ENCODE data around the gene CHD5.

CHD5 gene

DNA sequence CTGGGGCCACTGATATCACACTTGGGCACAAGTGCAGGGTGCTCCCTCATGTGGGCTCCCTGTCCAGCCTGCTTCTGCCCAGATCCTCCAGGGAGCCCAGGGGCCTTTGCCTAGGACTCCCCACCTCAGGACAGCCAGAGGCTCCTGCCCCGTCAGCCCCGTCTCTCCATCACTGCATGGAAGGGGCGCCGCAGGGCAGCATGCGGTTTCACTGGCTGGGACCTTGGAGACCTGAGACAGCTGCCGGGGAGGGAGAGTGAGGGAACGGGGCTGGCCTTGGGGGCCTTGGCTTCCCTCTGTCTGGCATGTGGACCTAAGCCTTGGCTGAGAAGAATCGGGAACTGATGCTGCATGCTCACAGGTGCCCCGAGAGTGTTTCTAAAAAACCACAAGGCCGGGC lies 87.9 kb downstream of the CHD5 start:
- H3K27me3 ChIP-seq (replicated peaks), result peaks cover 2% of the 10 kb centered on the region
- H3K4me3 ChIP-seq (ENCODE audit: low read depth, low read length), result no peak overlapping the region
- TF ChIP-seq, protein P1, sequence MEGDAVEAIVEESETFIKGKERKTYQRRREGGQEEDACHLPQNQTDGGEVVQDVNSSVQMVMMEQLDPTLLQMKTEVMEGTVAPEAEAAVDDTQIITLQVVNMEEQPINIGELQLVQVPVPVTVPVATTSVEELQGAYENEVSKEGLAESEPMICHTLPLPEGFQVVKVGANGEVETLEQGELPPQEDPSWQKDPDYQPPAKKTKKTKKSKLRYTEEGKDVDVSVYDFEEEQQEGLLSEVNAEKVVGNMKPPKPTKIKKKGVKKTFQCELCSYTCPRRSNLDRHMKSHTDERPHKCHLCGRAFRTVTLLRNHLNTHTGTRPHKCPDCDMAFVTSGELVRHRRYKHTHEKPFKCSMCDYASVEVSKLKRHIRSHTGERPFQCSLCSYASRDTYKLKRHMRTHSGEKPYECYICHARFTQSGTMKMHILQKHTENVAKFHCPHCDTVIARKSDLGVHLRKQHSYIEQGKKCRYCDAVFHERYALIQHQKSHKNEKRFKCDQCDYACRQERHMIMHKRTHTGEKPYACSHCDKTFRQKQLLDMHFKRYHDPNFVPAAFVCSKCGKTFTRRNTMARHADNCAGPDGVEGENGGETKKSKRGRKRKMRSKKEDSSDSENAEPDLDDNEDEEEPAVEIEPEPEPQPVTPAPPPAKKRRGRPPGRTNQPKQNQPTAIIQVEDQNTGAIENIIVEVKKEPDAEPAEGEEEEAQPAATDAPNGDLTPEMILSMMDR (IDR thresholded peaks at IDR 0.05; ENCODE audit: low read depth, low read length, missing control alignments), result no peak
- DNase-seq, result no peak
- H3K27ac ChIP-seq, result no peak overlapping the region
- H3K36me3 ChIP-seq (replicated peaks), result no peaks in the 10 kb centered on the region
- in situ Hi-C loops (cut with HindIII; ENCODE audit: low pct_ligation_motif_present, low sequenced_read_pairs), result no loop called here

DNA sequence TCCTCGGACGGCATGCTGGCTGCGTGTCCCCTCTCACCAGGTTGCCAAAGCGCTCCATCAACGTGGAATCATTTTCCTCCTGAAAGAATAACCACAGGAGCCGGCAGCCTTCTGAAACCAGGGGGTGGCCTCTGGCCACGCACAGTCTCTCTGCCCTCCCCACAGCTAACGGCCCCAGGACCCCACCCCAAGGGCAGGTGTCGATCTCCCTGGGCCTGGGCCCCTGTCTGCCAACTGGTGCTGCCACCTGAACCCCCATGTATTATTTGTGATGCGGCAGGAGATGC lies 88.4 kb downstream of the CHD5 start:
- no peak for DNase-seq
- H3K27ac ChIP-seq, result no peak overlapping the region
- TF ChIP-seq, protein P1 (IDR thresholded peaks at IDR 0.05; ENCODE audit: low read depth, low read length, missing control alignments), result no peak
- in situ Hi-C loops (cut with HindIII; ENCODE audit: low pct_ligation_motif_present, low sequenced_read_pairs), result no loop called here
- peaks cover 2% of the 10 kb centered on the region for H3K27me3 ChIP-seq (replicated peaks)
- no peak overlapping the region for H3K4me3 ChIP-seq (ENCODE audit: low read depth, low read length)
- H3K36me3 ChIP-seq (replicated peaks), result no peaks in the 10 kb centered on the region

DNA sequence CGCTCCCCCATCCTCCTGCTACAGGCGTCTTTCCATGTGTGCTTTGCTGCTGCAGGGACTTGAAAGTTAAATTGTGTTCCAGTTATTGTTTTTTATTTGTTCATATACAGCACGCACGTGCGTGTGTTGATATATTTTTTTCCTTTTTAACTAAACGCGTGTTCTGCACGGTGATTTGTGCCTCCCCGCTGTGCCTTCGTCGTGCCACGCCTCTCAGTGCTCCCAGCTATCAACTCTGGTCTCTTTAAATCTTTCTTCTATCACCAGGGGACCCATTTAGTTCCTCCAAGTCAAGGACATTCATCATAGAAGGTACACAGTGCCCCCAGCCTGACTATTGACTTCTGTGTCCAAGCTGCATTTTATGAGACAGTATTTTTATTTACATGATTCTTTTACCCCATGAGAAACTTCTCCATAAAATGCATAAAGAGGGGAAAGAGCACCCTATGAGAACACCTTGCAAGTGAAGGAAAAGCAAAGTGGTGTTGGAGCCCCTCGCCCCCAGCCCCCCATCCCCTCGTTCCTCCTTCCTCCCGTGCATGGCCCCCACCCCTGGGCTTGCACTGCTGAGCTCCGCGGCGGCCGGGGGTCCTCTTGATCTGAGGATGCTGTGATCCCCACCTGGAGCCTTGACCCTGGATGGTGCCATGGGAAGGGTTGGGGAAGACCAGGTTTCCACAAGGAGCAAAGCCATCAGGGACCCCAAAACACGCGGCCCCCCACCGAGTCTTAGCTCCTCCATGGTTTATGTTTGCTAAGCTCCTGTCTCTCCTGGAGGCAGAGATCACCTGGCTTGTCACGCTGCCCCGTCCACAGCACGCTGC lies 88.9 kb downstream of the CHD5 start:
- Histone ChIP-seq H3K27ac (no peak overlapping the region), H3K27me3 (replicated peaks) (peaks cover 2% of the 10 kb centered on the region), H3K36me3 (replicated peaks) (no peaks in the 10 kb centered on the region), H3K4me3 (ENCODE audit: low read depth, low read length) (no peak overlapping the region)
- in situ Hi-C loops (cut with HindIII; ENCODE audit: low pct_ligation_motif_present, low sequenced_read_pairs), result no loop called here
- no peak for DNase-seq
- TF ChIP-seq, protein P1 (IDR thresholded peaks at IDR 0.05; ENCODE audit: low read depth, low read length, missing control alignments), result no peak

DNA sequence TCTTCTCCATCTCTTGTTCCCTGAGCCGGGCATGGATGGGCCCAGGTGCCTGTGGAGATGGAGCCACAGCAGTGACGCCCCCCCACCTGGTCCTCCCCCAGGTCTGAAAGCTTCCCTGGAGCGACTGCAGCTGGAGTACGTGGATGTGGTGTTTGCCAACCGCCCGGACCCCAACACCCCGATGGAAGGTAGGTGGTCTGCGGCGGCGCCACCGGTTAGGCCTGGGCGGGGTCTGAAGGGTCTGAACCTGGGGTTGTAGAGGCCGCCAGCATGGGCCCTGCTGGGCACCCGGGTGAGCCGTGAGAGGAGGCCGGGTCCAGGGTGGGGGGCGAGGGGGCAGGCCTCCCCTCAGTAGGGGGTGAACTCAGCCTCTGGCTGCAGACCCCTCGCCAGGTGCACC lies 89.8 kb downstream of the CHD5 start:
- Histone ChIP-seq H3K36me3 (replicated peaks) (no peaks in the 10 kb centered on the region), H3K27ac (no peak overlapping the region), H3K4me3 (ENCODE audit: low read depth, low read length) (no peak overlapping the region), H3K27me3 (replicated peaks) (peaks cover 6% of the 10 kb centered on the region)
- in situ Hi-C loops (cut with HindIII; ENCODE audit: low pct_ligation_motif_present, low sequenced_read_pairs), result no loop called here
- TF ChIP-seq, protein P1 (IDR thresholded peaks at IDR 0.05; ENCODE audit: low read depth, low read length, missing control alignments), result no peak
- DNase-seq, result no peak

DNA sequence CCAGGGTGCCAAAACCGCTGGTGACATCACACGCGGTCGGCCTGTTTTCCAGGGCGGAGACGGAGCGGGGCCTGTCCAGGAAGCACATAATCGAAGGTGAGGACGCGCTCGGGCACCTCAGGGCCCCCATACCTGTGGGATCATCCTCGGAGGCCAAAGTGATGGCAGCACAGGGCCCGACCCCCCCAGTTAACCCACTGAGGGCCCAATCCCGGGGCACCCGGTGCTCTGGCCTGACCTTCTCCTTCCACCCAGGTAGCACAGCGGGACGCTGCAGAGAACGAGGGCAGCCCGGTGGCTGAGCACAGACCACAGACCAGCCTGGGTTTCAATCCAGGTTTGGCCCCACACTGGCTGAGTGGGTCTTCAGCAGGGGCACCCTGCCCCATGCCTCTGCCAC lies 91.2 kb downstream of the CHD5 start:
- H3K27me3 ChIP-seq (replicated peaks), result peaks cover 11% of the 10 kb centered on the region
- no peaks in the 10 kb centered on the region for H3K36me3 ChIP-seq (replicated peaks)
- no peak overlapping the region for H3K27ac ChIP-seq
- no peak overlapping the region for H3K4me3 ChIP-seq (ENCODE audit: low read depth, low read length)
- no peak for DNase-seq
- TF ChIP-seq, protein P1 (IDR thresholded peaks at IDR 0.05; ENCODE audit: low read depth, low read length, missing control alignments), result no peak
- in situ Hi-C loops (cut with HindIII; ENCODE audit: low pct_ligation_motif_present, low sequenced_read_pairs), result no loop called here

DNA sequence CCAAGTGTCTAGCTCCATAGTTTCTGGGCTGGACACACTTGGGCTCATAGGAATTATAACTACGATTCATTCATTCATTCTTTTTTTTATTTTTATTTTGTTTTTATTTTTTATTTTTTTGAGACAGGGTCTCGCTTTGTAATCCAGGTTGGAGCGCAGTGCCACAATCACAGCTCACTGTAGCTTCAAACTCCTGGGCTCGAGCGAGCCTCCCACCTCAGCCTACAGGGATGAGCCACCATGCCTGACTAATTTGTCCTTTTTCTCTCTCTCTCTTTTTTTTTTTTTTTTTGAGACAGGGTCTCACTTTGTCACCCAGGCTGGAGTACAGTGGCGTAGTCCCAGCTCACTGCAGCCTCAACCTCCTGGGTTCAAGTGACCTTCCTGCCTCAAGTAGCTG lies 92.2 kb downstream of the CHD5 start:
- in situ Hi-C loops (cut with HindIII; ENCODE audit: low pct_ligation_motif_present, low sequenced_read_pairs), result no loop called here
- TF ChIP-seq, protein P1 (IDR thresholded peaks at IDR 0.05; ENCODE audit: low read depth, low read length, missing control alignments), result no peak

More for the DNA sequence above, 92.2 kb downstream of the CHD5 start:
- no peak overlapping the region for H3K27ac ChIP-seq
- no peak for DNase-seq
- H3K4me3 ChIP-seq (ENCODE audit: low read depth, low read length), result no peak overlapping the region
- no peaks in the 10 kb centered on the region for H3K36me3 ChIP-seq (replicated peaks)
- peaks cover 15% of the 10 kb centered on the region for H3K27me3 ChIP-seq (replicated peaks)
